Activated CD8-positive, alpha-beta memory T cell treated with anti-CD3 and anti-CD28 coated beads, Interleukin-2, amount 10 ng/mL, durations not matched to agents 7 days and 5 days (primary cell): Measurements from ENCODE around the gene RAB1A. TPM values are rescaled to one million over a fixed set of nuclear protein-coding genes. Genes with fewer than 3 reads are reported as not detected.

Experiments
- ATAC-seq: fragments of 150-1000 bp; cut with Tn5 transposase; one replicate; pipeline ENCODE4 v1.10.0; 2021; ENCODE audit warnings: moderate library complexity
- CTCF ChIA-PET: fragments of 350-600 bp; sonication (Branson Sonifier 250); formaldehyde crosslinking; loops from one replicate; lab custom pipeline; 2021; ENCODE audit warnings: antibody characterized with exemption; lab: Charles Lee
- DNase-seq: peaks from one replicate; pipeline ENCODE4 v3.0.0-alpha.2; 2020
- H3K27ac Mint-ChIP-seq: one replicate; pipeline ENCODE4 v1.8.0; 2021; ENCODE audit warnings: mild to moderate bottlenecking, mixed read lengths
- H3K27me3 Mint-ChIP-seq: one replicate; pipeline ENCODE4 v1.8.0; 2021; ENCODE audit warnings: mixed read lengths
- H3K36me3 Mint-ChIP-seq: one replicate; pipeline ENCODE4 v1.8.0; 2021; ENCODE audit warnings: mild to moderate bottlenecking, mixed read lengths
- H3K4me1 Mint-ChIP-seq: one replicate; pipeline ENCODE4 v1.8.0; 2021; ENCODE audit warnings: mixed read lengths
- H3K4me3 Mint-ChIP-seq: one replicate; pipeline ENCODE4 v1.8.0; 2021; ENCODE audit warnings: mild to moderate bottlenecking, moderate library complexity, mixed read lengths
- H3K9me3 Mint-ChIP-seq: one replicate; pipeline ENCODE4 v1.8.0; 2022; ENCODE audit warnings: low read depth, mixed read lengths
- total RNA-seq, 2 experiments: library from RNA; stranded (reverse); gene quantifications; one replicate each; pipeline ENCODE4 v1.2.3, GENCODE V29; 2021

Gene RAB1A
- total RNA-seq, 2 experiments from 2014 or later: 58.4 to 78.3 TPM

DNA sequence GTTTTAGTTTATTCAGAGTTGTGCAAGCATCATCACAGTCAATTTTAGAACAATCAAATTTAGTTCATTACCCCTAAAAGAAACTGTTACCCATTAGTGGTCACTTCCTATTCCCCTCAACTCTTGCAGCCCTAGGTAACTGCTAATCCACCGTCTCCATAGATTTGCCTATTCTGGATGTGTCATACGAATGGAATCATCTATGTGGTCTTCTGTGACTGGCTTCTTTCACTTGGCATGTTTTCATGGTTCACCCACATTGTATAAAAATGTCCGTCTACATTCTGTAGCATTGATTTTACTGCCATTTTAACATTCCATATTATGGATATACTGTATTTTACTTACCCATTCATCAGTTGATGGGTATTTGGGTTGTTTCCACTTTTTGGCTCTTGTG is 79.0 kb downstream of the RAB1A start:
- ATAC-seq (no peak), DNase-seq (no peak)
- Mint-ChIP-seq H3K9me3 (peaks cover 8% of the 10 kb centered on the region), H3K4me3 (no peak overlapping the region), H3K27me3 (no peaks in the 10 kb centered on the region), H3K36me3 (peaks cover 25% of the 10 kb centered on the region), H3K27ac (no peak overlapping the region), H3K4me1 (peaks cover 37% of the 10 kb centered on the region)
- CTCF ChIA-PET: interaction anchor here (2.7 kb wide), 1 partner anchor 133 kb away, joined by 11 read pairs; no protein-coding TSS in a partner anchor

DNA sequence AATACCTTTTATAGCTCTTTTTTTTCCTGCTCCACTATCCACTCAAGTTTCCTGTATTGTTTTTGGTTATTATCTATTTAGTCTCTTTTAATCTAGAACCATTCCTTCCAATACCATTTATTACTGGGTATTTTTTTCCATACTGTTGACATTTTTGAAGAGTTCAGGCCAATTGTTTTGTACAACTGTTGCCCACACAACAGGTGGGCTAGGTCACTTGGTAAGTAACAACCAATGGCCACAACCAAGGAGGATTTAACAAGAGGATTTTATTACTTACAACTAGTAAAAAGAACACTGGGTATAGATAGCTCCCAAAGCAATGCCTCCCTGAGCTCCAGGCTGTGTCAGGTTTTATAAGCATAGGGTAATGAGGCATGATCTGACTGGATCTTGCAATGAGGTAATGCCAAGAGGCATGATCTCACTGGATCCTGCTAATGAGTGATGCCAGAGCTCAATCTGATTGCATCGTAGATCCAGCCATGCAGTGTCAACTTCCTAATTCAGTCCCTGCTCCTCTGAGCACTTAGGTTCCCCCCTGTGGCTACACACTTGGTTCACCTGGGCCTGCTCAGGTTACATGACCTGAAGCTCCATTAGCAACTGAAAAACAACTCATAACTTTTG is 80.8 kb downstream of the RAB1A start:
- H3K4me1 Mint-ChIP-seq: peaks cover 24% of the 10 kb centered on the region
- no peak overlapping the region for H3K27ac Mint-ChIP-seq
- DNase-seq: no peak
- no peak for ATAC-seq
- CTCF ChIA-PET: interaction anchor here (1.2 to 2.7 kb wide), 2 partner anchors 131 to 138 kb away, joined by 4 to 11 read pairs; no protein-coding TSS in a partner anchor
- no peak overlapping the region for H3K4me3 Mint-ChIP-seq
- H3K9me3 Mint-ChIP-seq: peaks cover 19% of the 10 kb centered on the region
- H3K27me3 Mint-ChIP-seq: no peaks in the 10 kb centered on the region
- peaks cover 36% of the 10 kb centered on the region for H3K36me3 Mint-ChIP-seq

DNA sequence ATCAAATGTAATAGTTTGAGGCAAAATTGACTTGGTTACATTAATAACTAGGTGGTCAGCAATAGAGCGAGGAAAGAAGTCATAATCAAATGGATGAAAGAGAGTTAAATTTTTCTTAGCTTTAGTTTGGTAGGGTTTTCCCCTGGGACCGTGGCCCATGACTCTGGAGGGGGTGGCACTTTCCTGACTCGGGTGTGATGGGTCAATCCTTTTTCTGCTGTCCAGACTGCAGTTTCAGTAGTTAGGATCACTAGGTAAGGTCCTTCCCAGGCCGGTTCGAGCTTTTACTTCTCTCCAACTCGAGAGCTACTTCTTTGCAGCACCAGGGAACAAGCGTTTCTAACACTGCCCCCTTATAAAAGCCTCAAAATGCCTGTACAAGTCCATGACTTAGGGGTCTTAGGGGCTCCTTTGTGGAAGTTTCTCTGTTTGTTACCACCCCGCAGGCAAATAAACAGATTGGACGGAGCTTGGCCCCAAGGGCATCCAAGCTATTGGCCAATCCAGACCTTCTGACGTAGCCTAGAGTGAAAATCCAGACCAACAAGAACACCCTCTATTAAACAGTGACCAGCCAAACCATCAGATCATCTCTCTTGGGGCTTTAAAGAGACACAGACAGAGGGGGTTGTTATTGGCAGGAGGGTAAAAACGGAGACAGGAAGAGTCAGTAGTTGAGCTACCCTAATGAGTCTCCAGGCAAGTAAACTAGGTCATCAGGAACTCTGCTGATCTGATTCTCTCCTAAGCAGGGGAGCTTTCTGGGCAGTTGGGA is 83.1 kb downstream of the RAB1A start:
- ATAC-seq (no peak), DNase-seq (no peak)
- no peak overlapping the region for H3K4me3 Mint-ChIP-seq
- peaks cover 21% of the 10 kb centered on the region for H3K9me3 Mint-ChIP-seq
- H3K36me3 Mint-ChIP-seq: peaks cover 39% of the 10 kb centered on the region
- no peaks in the 10 kb centered on the region for H3K27me3 Mint-ChIP-seq
- H3K4me1 Mint-ChIP-seq: peaks cover 5% of the 10 kb centered on the region
- CTCF ChIA-PET: interaction anchor here (0.7 to 1.8 kb wide), 5 partner anchors 12 to 130 kb away, joined by 3 to 6 read pairs (median 4); no protein-coding TSS in a partner anchor
- H3K27ac Mint-ChIP-seq: no peak overlapping the region

DNA sequence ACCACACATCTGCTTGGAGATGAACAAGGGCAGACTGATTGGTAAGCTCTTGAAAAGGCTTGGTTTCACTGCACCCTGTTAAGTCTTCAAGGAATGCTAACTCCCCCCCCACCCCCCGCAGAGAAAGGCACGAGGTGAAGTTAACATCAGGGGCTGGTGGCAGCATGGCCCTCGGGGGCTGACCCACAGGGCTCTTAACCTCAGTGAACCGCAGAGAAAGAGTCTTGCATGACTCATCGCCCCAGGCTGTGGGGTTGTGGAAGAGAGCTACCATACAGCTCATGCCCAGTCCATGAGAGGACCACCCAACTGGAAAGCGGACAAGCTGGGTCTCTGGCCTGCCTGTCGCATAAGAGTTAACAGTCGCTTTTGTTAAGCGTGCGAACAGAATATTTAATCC is 84.3 kb downstream of the RAB1A start:
- Mint-ChIP-seq H3K27me3 (no peaks in the 10 kb centered on the region), H3K4me3 (no peak overlapping the region), H3K36me3 (peaks cover 36% of the 10 kb centered on the region), H3K27ac (no peak overlapping the region), H3K9me3 (peaks cover 21% of the 10 kb centered on the region), H3K4me1 (peaks cover 7% of the 10 kb centered on the region)
- ATAC-seq (no peak), DNase-seq (no peak)
- CTCF ChIA-PET: no interaction called here

DNA sequence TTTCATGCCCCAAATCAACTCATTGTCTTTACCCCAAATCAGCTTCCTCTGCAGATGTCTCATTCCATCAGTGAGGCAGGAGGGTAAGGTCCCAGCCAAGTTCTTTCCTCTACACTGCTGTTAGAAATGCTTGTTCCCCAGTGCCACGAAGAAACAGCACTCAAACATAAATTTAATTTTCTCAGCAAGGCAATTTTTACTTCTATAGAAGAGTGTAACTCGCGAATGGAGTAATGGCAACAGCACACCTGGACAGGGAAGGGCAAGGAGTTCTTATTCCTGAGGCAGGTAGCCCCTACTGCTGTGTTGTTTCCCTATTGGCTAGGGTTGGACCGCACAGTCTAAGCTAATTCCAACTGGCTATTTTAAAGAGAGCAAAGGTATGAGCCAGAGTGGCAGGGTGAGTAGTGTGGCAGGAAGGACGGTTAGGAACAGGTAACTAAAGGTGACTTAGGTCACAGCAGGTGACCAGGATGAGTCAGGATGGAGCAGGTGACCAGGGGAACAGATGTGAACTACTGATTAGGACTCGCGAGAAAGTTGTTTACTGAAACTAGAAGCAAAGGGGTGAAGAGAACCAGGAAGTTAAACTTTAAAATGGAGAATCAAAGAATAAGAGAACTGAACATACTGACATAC is 85.7 kb downstream of the RAB1A start:
- Mint-ChIP-seq H3K27ac (no peak overlapping the region), H3K4me1 (peaks cover 16% of the 10 kb centered on the region), H3K9me3 (peaks cover 21% of the 10 kb centered on the region), H3K27me3 (no peaks in the 10 kb centered on the region), H3K4me3 (no peak overlapping the region), H3K36me3 (peaks cover 36% of the 10 kb centered on the region)
- CTCF ChIA-PET: interaction anchor here (1.3 to 6.3 kb wide), 3 partner anchors 20 to 129 kb away, joined by 3 to 61 read pairs (median 9); no protein-coding TSS in a partner anchor
- ATAC-seq (no peak), DNase-seq (no peak)

DNA sequence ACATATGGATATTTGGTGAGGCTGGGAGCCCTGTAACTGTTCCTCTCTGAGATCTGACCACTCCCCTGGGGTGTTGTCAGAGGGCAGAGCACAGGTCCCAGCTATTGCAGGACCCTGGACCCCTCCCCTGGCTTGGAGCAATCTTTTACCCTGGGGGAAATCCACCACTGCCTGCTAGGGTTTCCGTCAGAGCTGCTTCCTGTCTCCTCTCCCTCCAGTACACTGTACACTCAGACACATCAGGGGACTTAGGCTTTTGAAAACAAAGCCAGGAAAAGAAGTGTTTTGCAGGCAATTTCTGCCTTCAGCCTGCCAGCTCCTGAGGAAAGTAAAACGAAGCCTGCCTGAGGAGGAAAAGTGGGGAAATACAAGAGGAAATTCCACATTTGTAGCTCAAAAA is 86.9 kb downstream of the RAB1A start:
- CTCF ChIA-PET: interaction anchor here (0.6 to 6.3 kb wide), 5 partner anchors 13 to 127 kb away, joined by 3 to 61 read pairs (median 9); partner anchors contain the start of gene CEP68
- ATAC-seq (no peak), DNase-seq (no peak)
- H3K9me3 Mint-ChIP-seq: peaks cover 13% of the 10 kb centered on the region
- H3K4me3 Mint-ChIP-seq: no peak overlapping the region
- H3K27ac Mint-ChIP-seq: no peak overlapping the region
- H3K27me3 Mint-ChIP-seq: no peaks in the 10 kb centered on the region
- H3K36me3 Mint-ChIP-seq: peaks cover 27% of the 10 kb centered on the region
- H3K4me1 Mint-ChIP-seq: peaks cover 16% of the 10 kb centered on the region

DNA sequence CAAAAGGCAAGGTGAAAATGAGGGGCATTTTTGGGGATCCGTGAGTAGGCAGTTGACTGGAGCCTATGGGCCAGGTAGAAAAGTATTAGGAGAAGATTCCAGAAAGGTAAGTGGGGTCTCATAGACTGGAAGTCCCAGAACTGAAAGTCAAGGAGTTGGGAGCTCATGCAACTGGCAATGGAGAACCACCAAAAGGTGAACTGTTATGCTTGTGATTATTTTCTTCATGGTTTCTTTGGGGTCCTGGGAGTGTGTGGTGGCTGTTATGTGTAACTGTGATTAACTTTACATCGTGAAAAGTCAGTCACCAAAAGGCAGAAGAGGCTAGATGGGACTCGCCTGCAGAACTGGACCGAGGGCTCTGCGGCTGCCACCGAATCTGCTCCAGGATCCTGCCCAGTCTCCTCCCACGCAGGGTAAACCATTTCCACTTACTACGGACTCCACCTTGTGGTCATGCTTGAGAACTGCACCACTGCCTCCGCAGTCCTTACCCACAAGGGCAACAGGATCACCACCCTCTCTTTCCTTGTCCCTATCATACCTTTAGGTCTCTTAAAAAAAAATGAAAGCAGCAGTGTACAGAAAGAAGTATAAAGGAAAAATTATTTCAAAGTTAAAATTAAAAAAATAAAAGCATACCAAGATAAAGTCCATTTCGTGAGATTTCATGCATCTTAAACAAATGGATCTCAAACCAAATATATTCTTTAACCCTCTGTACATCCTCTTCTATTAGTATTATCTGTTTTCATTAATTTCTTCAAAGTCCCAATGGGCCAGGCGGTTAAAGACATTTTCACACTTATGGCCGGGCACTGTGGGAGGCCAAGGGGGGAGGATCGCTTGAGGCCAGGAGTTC is 89.3 kb downstream of the RAB1A start:
- CTCF ChIA-PET: interaction anchor here (0.5 to 6.3 kb wide), 11 partner anchors 11 to 129 kb away, joined by 3 to 61 read pairs (median 4); partner anchors contain the start of genes CEP68 and SLC1A4
- Mint-ChIP-seq H3K4me1 (peaks cover 16% of the 10 kb centered on the region), H3K4me3 (no peak overlapping the region), H3K9me3 (peaks cover 13% of the 10 kb centered on the region), H3K36me3 (peaks cover 18% of the 10 kb centered on the region), H3K27me3 (no peaks in the 10 kb centered on the region), H3K27ac (no peak overlapping the region)
- DNase-seq: peak; percentile 87
- ATAC-seq: peak; percentile 99

DNA sequence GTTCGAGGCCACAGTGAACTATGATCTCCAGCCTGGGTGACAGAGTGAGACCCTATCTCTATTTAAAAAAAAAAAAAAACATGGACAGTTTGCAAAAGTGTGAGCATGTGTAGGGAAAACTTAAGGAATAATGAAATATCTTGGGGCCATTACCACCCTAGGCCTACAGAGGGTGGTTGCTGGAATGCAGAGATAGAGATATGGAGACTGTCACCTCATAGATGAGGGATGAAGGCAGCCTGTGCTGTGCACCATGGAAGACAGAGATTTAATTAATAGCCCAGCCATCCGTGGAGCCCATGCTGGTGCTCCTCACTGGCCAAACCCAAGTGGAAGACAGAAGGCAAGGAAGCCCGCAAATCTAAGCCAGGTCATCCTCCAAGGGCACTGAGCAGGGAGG is 90.3 kb downstream of the RAB1A start:
- Mint-ChIP-seq H3K4me3 (no peak overlapping the region), H3K36me3 (peaks cover 13% of the 10 kb centered on the region), H3K4me1 (peaks cover 16% of the 10 kb centered on the region), H3K9me3 (peaks cover 6% of the 10 kb centered on the region), H3K27ac (no peak overlapping the region), H3K27me3 (no peaks in the 10 kb centered on the region)
- CTCF ChIA-PET: interaction anchor here (0.9 to 6.3 kb wide), 7 partner anchors 48 to 130 kb away, joined by 3 to 61 read pairs (median 4); no protein-coding TSS in a partner anchor
- DNase-seq (no peak), ATAC-seq (no peak)

DNA sequence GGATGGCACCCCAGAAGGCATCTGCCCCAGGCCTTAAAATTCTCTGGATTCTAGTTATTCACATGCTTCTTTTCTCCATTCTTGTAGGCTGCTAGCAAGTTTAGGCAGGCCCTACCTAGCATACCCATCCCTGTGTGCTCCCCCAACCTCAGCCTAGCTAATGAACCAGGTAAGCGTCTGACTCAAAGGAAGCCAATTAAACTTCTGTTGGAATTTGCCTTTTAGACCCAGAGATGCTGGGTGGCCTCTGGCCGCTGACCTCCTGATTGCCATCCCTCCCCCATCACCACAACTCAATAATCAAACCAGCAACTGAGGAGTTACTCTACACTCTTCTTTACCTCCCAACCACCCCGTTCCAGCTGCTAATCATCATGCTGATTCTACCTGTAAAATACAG is 92.7 kb downstream of the RAB1A start:
- no peaks in the 10 kb centered on the region for H3K36me3 Mint-ChIP-seq
- CTCF ChIA-PET: interaction anchor here (1.4 to 1.8 kb wide), 2 partner anchors 47 to 120 kb away, joined by 3 to 5 read pairs; no protein-coding TSS in a partner anchor
- ATAC-seq (no peak), DNase-seq (no peak)
- H3K4me3 Mint-ChIP-seq: no peak overlapping the region
- H3K4me1 Mint-ChIP-seq: peaks cover 16% of the 10 kb centered on the region
- no peaks in the 10 kb centered on the region for H3K27me3 Mint-ChIP-seq
- no peak overlapping the region for H3K27ac Mint-ChIP-seq
- H3K9me3 Mint-ChIP-seq: no peaks in the 10 kb centered on the region

Other genes starting within 250 kb of the RAB1A start
- 100 to 1,000 TPM in 1 of 2 experiments, 10 to 100 TPM in 1; 61.7 to 113 TPM for gene SLC1A4, start 140.7 kb downstream of the RAB1A start, total RNA-seq
- 1 to 10 TPM; 5.9 to 9.2 TPM for gene CEP68, start 73.7 kb downstream of the RAB1A start, total RNA-seq
- 100 to 1,000 TPM; 367 to 502 TPM for gene ACTR2, start 97.7 kb upstream of the RAB1A start, total RNA-seq